Stimulated activated CD4-positive, alpha-beta T cell treated with anti-CD3 and anti-CD28 coated beads, Interleukin-12 subunit alpha, Interleukin-12 subunit beta, amount 100 ng/mL, for 48 hours (primary cell): ENCODE results near the gene PDE10A.
"Not testable (repeated sequence)": the region's sequence is repeated elsewhere in the genome, so short reads cannot be mapped to it uniquely, and the experiment has no call there.

Experiments used
- DNase-seq, 3 donors: peaks; one replicate each; pipeline ENCODE4 v3.0.0-alpha.2; 2020; ENCODE audit warnings: low read depth in 2 of 3, low spot score in 1 of 3

The PDE10A gene

GRCh38 chr6:165484178-165484889 is 178.7 kb downstream of the PDE10A start:
- no peak for DNase-seq

- DNase-seq: no peak
Observed at GRCh38 chr6:165481921-165482320, 181.1 kb downstream of the PDE10A start.

GRCh38 chr6:165480916-165481315 is 182.1 kb downstream of the PDE10A start:
- DNase-seq: no peak

GRCh38 chr6:165478581-165478980 is 184.5 kb downstream of the PDE10A start:
- no peak for DNase-seq

- no peak for DNase-seq
Observed at GRCh38 chr6:165469483-165469882, 193.6 kb downstream of the PDE10A start.

- DNase-seq: no peak
Observed at GRCh38 chr6:165468340-165469235, 194.5 kb downstream of the PDE10A start.

- not testable (repeated sequence) for DNase-seq
Observed at GRCh38 chr6:165463499-165463898, 199.5 kb downstream of the PDE10A start.

- not testable (repeated sequence) for DNase-seq
Observed at GRCh38 chr6:165459605-165460301, 203.3 kb downstream of the PDE10A start.

- DNase-seq: no peak
Observed at GRCh38 chr6:165458134-165458533, 204.9 kb downstream of the PDE10A start.

- DNase-seq: no peak
Observed at GRCh38 chr6:165456286-165456685, 206.8 kb downstream of the PDE10A start.

- no peak for DNase-seq
Observed at GRCh38 chr6:165455488-165455887, 207.6 kb downstream of the PDE10A start.

- DNase-seq: no peak
Observed at GRCh38 chr6:165453395-165453794, 209.6 kb downstream of the PDE10A start.

- no peak for DNase-seq
Observed at GRCh38 chr6:165451838-165452237, 211.2 kb downstream of the PDE10A start.

GRCh38 chr6:165448210-165448609 is 214.8 kb downstream of the PDE10A start:
- no peak for DNase-seq

- no peak for DNase-seq
Observed at GRCh38 chr6:165447141-165447540, 215.9 kb downstream of the PDE10A start.

- no peak for DNase-seq
Observed at GRCh38 chr6:165446331-165446730, 216.7 kb downstream of the PDE10A start.

- no peak for DNase-seq
Observed at GRCh38 chr6:165443462-165443861, 219.6 kb downstream of the PDE10A start.

- DNase-seq: no peak
Observed at GRCh38 chr6:165441181-165441580, 221.9 kb downstream of the PDE10A start.

GRCh38 chr6:165439928-165440554 is 223.0 kb downstream of the PDE10A start:
- DNase-seq: no peak

GRCh38 chr6:165426892-165427291 is 236.1 kb downstream of the PDE10A start:
- no peak for DNase-seq

GRCh38 chr6:165422192-165422591 is 240.8 kb downstream of the PDE10A start:
- no peak for DNase-seq
